Mesenchymal stem cell (in vitro differentiated cells and primary cell): ENCODE results near the gene ADCY10.

Experiments used
- DNase-seq: peaks from one replicate; pipeline ENCODE4 v3.0.0-alpha.2; 2013
- H2AFZ ChIP-seq: one replicate; pipeline ENCODE4 v1.6.1; 2013; ENCODE audit warnings: low read depth, mild to moderate bottlenecking, control low read depth, inconsistent platforms, low read length, moderate library complexity
- H2AK5ac ChIP-seq: 2 replicates; pipeline ENCODE4 v1.6.1; 2013; ENCODE audit warnings: low read length, moderate library complexity, mild to moderate bottlenecking, inconsistent platforms; ENCODE audit not compliant: severe bottlenecking
- H2BK120ac ChIP-seq: one replicate; pipeline ENCODE4 v1.6.1; 2013; ENCODE audit warnings: low read depth, mild to moderate bottlenecking, inconsistent platforms, low read length, moderate library complexity
- H2BK12ac ChIP-seq, 2 experiments: one replicate each; pipeline ENCODE4 v1.6.1; 2013; ENCODE audit warnings: inconsistent platforms in 2 of 2, low read length in 2 of 2, mild to moderate bottlenecking in 2 of 2, moderate library complexity in 2 of 2, control low read depth in 1 of 2
- H2BK15ac ChIP-seq: one replicate; pipeline ENCODE4 v1.6.1; 2013; ENCODE audit warnings: mild to moderate bottlenecking, low read depth, inconsistent platforms; ENCODE audit not compliant: poor library complexity, severe bottlenecking
- H2BK5ac ChIP-seq: 2 replicates; pipeline ENCODE4 v1.6.1; 2013; ENCODE audit warnings: low read depth, mild to moderate bottlenecking, low read length, control low read depth, inconsistent platforms; ENCODE audit not compliant: poor library complexity, severe bottlenecking
- H3K14ac ChIP-seq, 2 experiments: one replicate each; pipeline ENCODE4 v1.6.1; 2013; ENCODE audit warnings: inconsistent platforms in 2 of 2, low read length in 2 of 2, control low read depth in 1 of 2, mild to moderate bottlenecking in 1 of 2, moderate library complexity in 1 of 2
- H3K18ac ChIP-seq, 2 experiments: one replicate each; pipeline ENCODE4 v1.6.1; 2013; ENCODE audit warnings: inconsistent platforms in 2 of 2, low read length in 2 of 2, control low read depth in 1 of 2, low read depth in 1 of 2, mild to moderate bottlenecking in 1 of 2
- H3K23ac ChIP-seq, 2 experiments: one replicate each; pipeline ENCODE4 v1.6.1; 2013; ENCODE audit warnings: inconsistent platforms in 2 of 2, low read length in 2 of 2, mild to moderate bottlenecking in 2 of 2, moderate library complexity in 2 of 2, control low read depth in 1 of 2
- H3K27ac ChIP-seq: 2 replicates; pipeline ENCODE4 v1.5.1; 2013; ENCODE audit warnings: mild to moderate bottlenecking, moderate library complexity, low read length, control low read depth, inconsistent platforms; ENCODE audit not compliant: poor library complexity, severe bottlenecking
- H3K27me3 ChIP-seq, 2 experiments: 2 replicates each; pipeline versions ENCODE4 v1.6.1 to v1.7.0; 2013; ENCODE audit warnings: low read length in 2 of 2, mild to moderate bottlenecking in 2 of 2, moderate library complexity in 2 of 2, control low read depth in 1 of 2, inconsistent platforms in 1 of 2; ENCODE audit not compliant: control insufficient read depth in 1 of 2, insufficient read depth in 1 of 2
- H3K36me3 ChIP-seq, 2 experiments: 2 replicates each; pipeline versions ENCODE4 v1.6.1 to v1.7.0; 2013; ENCODE audit warnings: low read length in 2 of 2, control low read depth in 1 of 2, inconsistent platforms in 1 of 2, low read depth in 1 of 2, mild to moderate bottlenecking in 1 of 2; ENCODE audit not compliant: insufficient read depth in 2 of 2, control insufficient read depth in 1 of 2
- H3K4ac ChIP-seq, 2 experiments: one replicate each; pipeline ENCODE4 v1.6.1; 2013; ENCODE audit warnings: inconsistent platforms in 2 of 2, low read length in 2 of 2, mild to moderate bottlenecking in 2 of 2, moderate library complexity in 2 of 2, control low read depth in 1 of 2, low read depth in 1 of 2
- H3K4me1 ChIP-seq: 2 replicates; pipeline ENCODE4 v1.6.1; 2013; ENCODE audit warnings: low read depth, low read length, control low read depth; ENCODE audit not compliant: control insufficient read depth, insufficient read depth
- H3K4me2 ChIP-seq: 2 replicates; pipeline ENCODE4 v1.6.1; 2013; ENCODE audit warnings: low read length, mild to moderate bottlenecking, inconsistent platforms; ENCODE audit not compliant: poor library complexity, severe bottlenecking
- H3K4me3 ChIP-seq, 2 experiments: 2 replicates each; pipeline versions ENCODE4 v1.5.1 to v1.7.0; 2013; ENCODE audit warnings: low read length in 2 of 2, mild to moderate bottlenecking in 2 of 2, control low read depth in 1 of 2, low read depth in 1 of 2; ENCODE audit not compliant: insufficient read depth in 1 of 2
- H3K79me1 ChIP-seq: replicated peaks from 2 replicates; pipeline ENCODE4 v1.6.1; 2013; ENCODE audit warnings: mild to moderate bottlenecking, control low read depth, low read length, inconsistent platforms; ENCODE audit not compliant: poor library complexity, severe bottlenecking
- H3K9ac ChIP-seq: 2 replicates; pipeline ENCODE4 v1.7.0; 2013; ENCODE audit warnings: mild to moderate bottlenecking, low read length, moderate library complexity
- H3K9me3 ChIP-seq: 2 replicates; pipeline ENCODE4 v1.7.0; 2013; ENCODE audit warnings: mild to moderate bottlenecking, low read length; ENCODE audit not compliant: control insufficient read depth
- H4K8ac ChIP-seq: one replicate; pipeline ENCODE4 v1.6.1; 2013; ENCODE audit warnings: inconsistent platforms, mild to moderate bottlenecking, low read length, moderate library complexity
- H4K91ac ChIP-seq: one replicate; pipeline ENCODE4 v1.6.1; 2013; ENCODE audit warnings: mild to moderate bottlenecking, low read length, inconsistent platforms
- WGBS: methylation state at CpG from one replicate; pipeline ENCODE4 v1.1.7; 2013; ENCODE audit warnings: mixed read lengths; 5-methylcytosine and 5-hydroxymethylcytosine counted together

The ADCY10 gene

GRCh38 chr1:167815650-167816049 lies 98.3 kb downstream of the ADCY10 start:
- Histone ChIP-seq H4K91ac (no peak overlapping the region), H3K9me3 (peaks cover 18% of the 10 kb centered on the region), H3K4me1 (peaks cover 5% of the 10 kb centered on the region), H2AK5ac (no peak overlapping the region), H3K9ac (no peak overlapping the region), H2BK15ac (no peak overlapping the region), H3K18ac (no peak overlapping the region), H2BK120ac (no peak overlapping the region), H2AFZ (no peak overlapping the region), H3K14ac (no peak overlapping the region), H3K4me2 (no peak overlapping the region), H3K27me3 (no peaks in the 10 kb centered on the region), H3K27ac (no peak overlapping the region), H3K4me3 (no peak overlapping the region), H3K36me3 (no peaks in the 10 kb centered on the region), H4K8ac (no peak overlapping the region), H2BK5ac (no peak overlapping the region), H3K23ac (no peak overlapping the region), H2BK12ac (no peak overlapping the region), H3K79me1 (no peaks in the 10 kb centered on the region), H3K4ac (no peak overlapping the region)
- WGBS, result no CpG with 5 or more reads among the region's 1 CpG
- DNase-seq, result no peak

GRCh38 chr1:167812972-167813371 lies 101.0 kb downstream of the ADCY10 start:
- H3K14ac ChIP-seq, result no peak overlapping the region
- peaks cover 18% of the 10 kb centered on the region for H3K9me3 ChIP-seq
- no peaks in the 10 kb centered on the region for H3K4me1 ChIP-seq
- DNase-seq, result no peak
- no peak overlapping the region for H2BK120ac ChIP-seq
- H2BK15ac ChIP-seq, result no peak overlapping the region
- H3K27ac ChIP-seq, result no peak overlapping the region
- H2BK12ac ChIP-seq, result no peak overlapping the region
- no peak overlapping the region for H2AFZ ChIP-seq
- no peak overlapping the region for H3K23ac ChIP-seq
- no peak overlapping the region for H3K9ac ChIP-seq
- no peak overlapping the region for H4K8ac ChIP-seq
- H3K18ac ChIP-seq, result no peak overlapping the region
- no peaks in the 10 kb centered on the region for H3K79me1 ChIP-seq
- H3K36me3 ChIP-seq, result no peaks in the 10 kb centered on the region
- H2BK5ac ChIP-seq, result no peak overlapping the region
- no peak overlapping the region for H3K4me2 ChIP-seq
- H4K91ac ChIP-seq, result no peak overlapping the region
- no peaks in the 10 kb centered on the region for H3K27me3 ChIP-seq
- H3K4me3 ChIP-seq, result no peak overlapping the region
- H3K4ac ChIP-seq, result no peak overlapping the region
- no peak overlapping the region for H2AK5ac ChIP-seq

- no peak overlapping the region for H3K9ac ChIP-seq
- H2BK120ac ChIP-seq, result no peak overlapping the region
- no peak overlapping the region for H2BK15ac ChIP-seq
- H3K36me3 ChIP-seq, result no peaks in the 10 kb centered on the region
- H3K4me2 ChIP-seq, result no peak overlapping the region
- no peak overlapping the region for H3K18ac ChIP-seq
- no peak overlapping the region for H4K8ac ChIP-seq
- no peak overlapping the region for H3K4me3 ChIP-seq
- no peaks in the 10 kb centered on the region for H3K27me3 ChIP-seq
- H3K4ac ChIP-seq, result no peak overlapping the region
- no peak overlapping the region for H3K23ac ChIP-seq
- no peaks in the 10 kb centered on the region for H3K79me1 ChIP-seq
- H3K4me1 ChIP-seq, result peaks cover 4% of the 10 kb centered on the region
- no peak overlapping the region for H2AK5ac ChIP-seq
- no peak overlapping the region for H3K14ac ChIP-seq
- no peak overlapping the region for H2AFZ ChIP-seq
- H3K27ac ChIP-seq, result no peak overlapping the region
- DNase-seq, result no peak
- peaks cover 7% of the 10 kb centered on the region for H3K9me3 ChIP-seq
- no peak overlapping the region for H2BK5ac ChIP-seq
- 63% methylated on average over 1 of the region's 3 CpGs for WGBS
- no peak overlapping the region for H4K91ac ChIP-seq
- H2BK12ac ChIP-seq, result no peak overlapping the region
These were observed 105.2 kb downstream of the ADCY10 start for GRCh38 chr1:167808690-167809089.

GRCh38 chr1:167808104-167808503 lies 105.8 kb downstream of the ADCY10 start:
- Histone ChIP-seq H2BK12ac (no peak overlapping the region), H2BK5ac (no peak overlapping the region), H3K36me3 (no peaks in the 10 kb centered on the region), H2BK120ac (no peak overlapping the region), H3K4me3 (no peak overlapping the region), H3K27ac (no peak overlapping the region), H2AFZ (no peak overlapping the region), H3K9ac (no peak overlapping the region), H3K79me1 (no peaks in the 10 kb centered on the region), H3K4ac (no peak overlapping the region), H3K9me3 (peaks cover 7% of the 10 kb centered on the region), H2AK5ac (no peak overlapping the region), H2BK15ac (no peak overlapping the region), H3K14ac (no peak overlapping the region), H3K23ac (no peak overlapping the region), H3K18ac (no peak overlapping the region), H3K4me2 (no peak overlapping the region), H3K4me1 (peaks cover 4% of the 10 kb centered on the region), H4K91ac (no peak overlapping the region), H4K8ac (no peak overlapping the region), H3K27me3 (no peaks in the 10 kb centered on the region)
- 67% methylated on average over 3 of the region's 3 CpGs for WGBS
- DNase-seq, result no peak
